Right lobe of liver (tissue), 4 donors: ENCODE results near the gene FOXM1.

ENCODE experiments used
- CTCF ChIP-seq, 4 donors: fragments of 200-600 bp in 3 of 4; fragments of 450-650 bp in 1 of 4; IDR thresholded peaks; one replicate each; pipeline versions ENCODE4 v1.5.1 to v1.8.0; 2016 to 2022; ENCODE audit warnings: antibody characterized with exemption in 4 of 4, mild to moderate bottlenecking in 2 of 4
- POLR2A ChIP-seq: fragments of 450-650 bp; IDR thresholded peaks from one replicate; pipeline ENCODE4 v1.6.1; 2017; ENCODE audit warnings: antibody characterized with exemption, mild to moderate bottlenecking
- donor health status: DM: no; HTN: no; CAD: no.
- donor health status: DM: no; HTN: no; CAD: no.
- donor health status: DM: no; HTN: yes; CAD: no.

- TF ChIP-seq CTCF (IDR thresholded peaks at IDR 0.05) = no peak
- no peak for TF ChIP-seq POLR2A
These were observed 56.5 kb downstream of the FOXM1 start for GRCh38 chr12:2820432-2820831.
